COLO668 (cell line): Measurements from ENCODE around the gene ARHGEF10L.
A peak's percentile ranks its signal among the peaks of the same experiment; 100 is the strongest.

Source experiments
- DNase-seq: peaks from one replicate; lab custom pipeline; 2025; ENCODE audit not compliant: unreplicated experiment; lab: John Stamatoyannopoulos, UW

Gene ARHGEF10L

GRCh38 chr1:17566892-17567291 is 27.4 kb downstream of the ARHGEF10L start:
- DNase-seq, result no peak

- DNase-seq, result no peak
Measured at GRCh38 chr1:17567582-17567981, 28.1 kb downstream of the ARHGEF10L start.

- no peak for DNase-seq
Measured at GRCh38 chr1:17568014-17568900, 28.8 kb downstream of the ARHGEF10L start.

GRCh38 chr1:17569200-17570139 is 30.0 kb downstream of the ARHGEF10L start:
- DNase-seq, result no peak

- no peak for DNase-seq
Measured at GRCh38 chr1:17570228-17570627, 30.7 kb downstream of the ARHGEF10L start.

GRCh38 chr1:17572264-17572985 is 32.9 kb downstream of the ARHGEF10L start:
- DNase-seq, result peak; percentile 33

- no peak for DNase-seq
Measured at GRCh38 chr1:17573518-17574041, 34.1 kb downstream of the ARHGEF10L start.

GRCh38 chr1:17574516-17574915 is 35.0 kb downstream of the ARHGEF10L start:
- DNase-seq, result peak; percentile 76

- DNase-seq, result peak; percentile 92
Measured at GRCh38 chr1:17575797-17576518, 36.5 kb downstream of the ARHGEF10L start.

- DNase-seq, result peak; percentile 58
Measured at GRCh38 chr1:17576519-17576853, 37.0 kb downstream of the ARHGEF10L start.

GRCh38 chr1:17577907-17578297 is 38.4 kb downstream of the ARHGEF10L start:
- DNase-seq, result no peak

- DNase-seq, result peak; percentile 92
Measured at GRCh38 chr1:17579951-17580939, 40.7 kb downstream of the ARHGEF10L start.

GRCh38 chr1:17581389-17582123 is 42.1 kb downstream of the ARHGEF10L start:
- peak; percentile 83 for DNase-seq

- peak; percentile 50 for DNase-seq
Measured at GRCh38 chr1:17582124-17582774, 42.8 kb downstream of the ARHGEF10L start.

- DNase-seq, result no peak
Measured at GRCh38 chr1:17584539-17584938, 45.0 kb downstream of the ARHGEF10L start.

GRCh38 chr1:17585266-17585987 is 45.9 kb downstream of the ARHGEF10L start:
- no peak for DNase-seq
